SK-N-DZ (cell line): Measurements from ENCODE around the gene LRP2.
"Not testable (repeated sequence)": the region's sequence is repeated elsewhere in the genome, so short reads cannot be mapped to it uniquely, and the experiment has no call there.

Experiments
- DNase-seq: peaks from one replicate; pipeline ENCODE4 v3.0.0-alpha.2; 2015; ENCODE audit warnings: low spot score

The LRP2 gene

GRCh38 chr2:169301596-169302335 is 60.6 kb downstream of the LRP2 start:
- no peak for DNase-seq

DNA sequence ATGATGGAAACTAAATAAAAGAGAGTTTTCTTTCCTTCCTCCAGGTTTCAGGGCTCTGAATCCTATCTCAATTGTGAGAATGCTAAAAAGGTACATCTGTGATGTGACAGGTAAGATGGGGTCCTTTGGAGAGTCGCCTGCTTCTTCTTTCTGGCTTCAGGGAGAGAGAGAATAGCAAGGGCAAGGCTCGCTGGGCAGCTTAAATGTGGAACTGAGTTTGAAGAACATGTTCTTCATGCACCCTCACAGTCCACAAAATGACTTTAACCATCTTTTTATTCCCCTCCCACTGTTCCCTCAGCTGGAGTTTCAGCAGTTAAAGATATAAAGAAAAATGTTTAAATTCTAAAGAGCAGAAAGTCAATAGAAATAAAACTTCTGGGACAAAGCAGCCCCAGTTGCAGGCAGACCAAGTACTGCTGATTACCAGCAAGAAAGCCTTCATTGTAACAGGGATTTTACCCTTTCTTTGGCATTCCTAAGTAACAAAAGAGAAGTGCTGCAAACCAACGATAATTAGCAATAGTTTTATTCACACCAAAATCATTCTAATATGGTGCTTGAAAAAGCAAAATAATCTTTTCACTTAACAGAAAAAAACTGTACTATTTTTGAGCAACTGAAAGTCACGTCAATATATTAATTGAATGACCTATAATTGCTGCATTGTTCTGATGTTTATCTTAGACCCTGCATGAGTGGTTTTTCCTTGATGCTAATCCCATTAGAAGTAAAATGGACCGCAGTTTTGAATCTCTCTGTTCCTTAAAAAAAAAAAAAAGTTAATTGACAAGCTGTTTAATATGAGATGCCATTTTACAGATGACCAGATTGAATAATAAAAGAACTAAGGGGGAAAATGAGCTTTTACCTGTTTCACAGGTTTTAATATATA is 61.5 kb downstream of the LRP2 start:
- no peak for DNase-seq

- DNase-seq = no peak
Observed at GRCh38 chr2:169298007-169298406, 64.3 kb downstream of the LRP2 start.

DNA sequence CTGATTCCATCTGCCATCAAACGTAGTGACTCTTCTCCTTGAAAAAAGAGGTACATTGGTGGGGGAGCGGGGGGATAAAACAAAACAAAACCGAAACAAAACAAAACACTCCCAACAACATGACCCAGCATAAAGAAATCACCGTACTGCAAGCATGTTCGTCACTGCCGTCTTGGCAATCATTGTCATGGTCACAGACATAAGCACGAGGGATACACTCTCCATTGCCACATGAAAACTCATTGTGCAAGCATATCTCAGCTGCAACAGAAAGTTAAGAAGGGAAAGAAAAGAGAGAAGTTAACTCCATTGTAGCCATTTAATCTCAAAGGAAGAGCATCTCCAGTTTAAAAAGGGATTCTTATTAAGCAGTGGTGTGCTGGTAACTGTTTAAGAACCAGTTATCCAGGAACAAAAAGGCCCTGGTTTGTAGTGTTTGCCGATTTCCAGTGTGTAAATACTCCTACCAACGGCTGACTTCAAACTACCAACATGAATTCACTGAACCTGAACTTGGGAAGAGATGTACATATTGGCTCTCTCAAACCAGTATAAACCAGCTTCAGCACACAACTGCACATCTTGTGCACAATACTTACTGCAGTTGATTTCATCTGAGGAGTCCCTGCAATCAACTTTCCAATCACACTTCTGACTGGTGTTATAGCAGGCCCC is 68.2 kb downstream of the LRP2 start:
- no peak for DNase-seq

DNA sequence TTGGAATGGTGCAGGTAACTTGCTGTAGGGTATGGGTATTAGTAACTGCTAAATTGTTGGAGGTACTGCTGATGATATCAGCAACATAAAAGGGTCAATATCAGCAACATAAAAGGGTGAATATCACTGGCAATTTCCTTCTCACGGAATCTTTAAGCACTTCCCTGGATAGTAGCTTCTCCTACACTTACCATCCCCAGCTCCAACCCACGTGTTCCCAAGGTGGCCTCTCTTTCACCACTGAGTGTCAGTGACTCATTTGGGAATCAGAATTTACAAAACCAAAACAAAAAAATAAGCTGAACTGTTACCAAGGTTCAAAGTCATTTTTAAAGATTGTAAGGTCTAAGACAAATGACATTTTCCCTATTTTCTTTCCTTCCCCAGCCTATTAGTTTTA is 70.8 kb downstream of the LRP2 start:
- DNase-seq = no peak

DNA sequence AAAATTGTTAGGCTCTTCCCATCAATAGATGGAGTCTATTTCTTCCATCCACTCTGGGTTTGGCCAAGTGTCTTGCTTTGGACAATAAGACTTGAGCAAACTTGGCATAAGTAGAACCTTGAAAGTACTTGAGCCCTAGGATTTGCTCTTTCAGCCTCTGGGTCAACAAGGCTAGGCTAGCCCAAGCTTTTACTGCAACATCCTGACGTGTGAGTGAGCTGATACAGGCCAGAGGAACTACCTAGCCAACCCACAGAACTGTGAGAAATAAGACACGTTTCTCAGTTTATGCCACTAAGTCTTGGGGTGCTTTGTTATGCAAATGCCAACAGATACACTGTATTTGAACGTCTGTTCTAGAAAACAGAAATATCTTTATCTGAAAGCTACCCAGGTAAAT is 71.9 kb downstream of the LRP2 start:
- DNase-seq = no peak

DNA sequence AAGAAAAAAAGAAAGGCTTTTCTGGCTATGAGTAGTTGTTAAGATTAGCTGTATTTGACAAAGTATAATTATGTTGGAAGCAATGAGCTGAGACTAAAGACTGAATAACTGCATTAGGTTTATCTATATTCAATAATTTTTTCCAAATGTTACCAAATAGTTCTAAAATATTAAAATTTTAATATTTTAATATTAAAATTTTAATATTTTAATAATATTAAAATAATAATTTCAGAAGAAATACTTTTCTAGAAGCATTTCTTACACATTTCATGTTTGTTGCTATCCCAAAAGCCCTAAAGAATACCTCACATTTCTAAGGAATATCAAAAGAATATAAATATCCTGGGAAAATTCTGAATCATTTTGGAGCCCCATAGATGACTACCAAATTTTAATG is 74.7 kb downstream of the LRP2 start:
- DNase-seq = no peak

- DNase-seq = no peak
Observed at GRCh38 chr2:169286624-169287231, 75.6 kb downstream of the LRP2 start.

- DNase-seq = no peak
Observed at GRCh38 chr2:169285531-169286235, 76.7 kb downstream of the LRP2 start.

DNA sequence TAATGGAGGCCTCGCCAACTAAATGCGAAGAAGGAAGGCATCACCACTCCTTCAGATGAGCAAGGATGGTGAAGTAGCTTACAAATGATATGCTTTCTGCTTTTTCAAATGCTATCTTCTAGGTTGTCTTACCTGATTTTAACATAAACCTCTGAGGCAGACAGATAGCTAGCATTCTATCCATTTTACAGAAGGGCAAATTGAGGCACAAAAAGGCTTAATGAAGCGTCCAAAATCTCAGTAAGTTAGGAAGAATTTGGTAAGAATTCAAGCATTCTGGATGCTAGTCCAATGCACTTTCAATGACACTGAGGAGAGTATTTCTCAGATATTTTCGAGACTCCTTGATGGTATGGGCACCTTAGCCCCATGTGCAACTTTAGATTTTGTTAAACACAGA is 81.8 kb downstream of the LRP2 start:
- DNase-seq = no peak

DNA sequence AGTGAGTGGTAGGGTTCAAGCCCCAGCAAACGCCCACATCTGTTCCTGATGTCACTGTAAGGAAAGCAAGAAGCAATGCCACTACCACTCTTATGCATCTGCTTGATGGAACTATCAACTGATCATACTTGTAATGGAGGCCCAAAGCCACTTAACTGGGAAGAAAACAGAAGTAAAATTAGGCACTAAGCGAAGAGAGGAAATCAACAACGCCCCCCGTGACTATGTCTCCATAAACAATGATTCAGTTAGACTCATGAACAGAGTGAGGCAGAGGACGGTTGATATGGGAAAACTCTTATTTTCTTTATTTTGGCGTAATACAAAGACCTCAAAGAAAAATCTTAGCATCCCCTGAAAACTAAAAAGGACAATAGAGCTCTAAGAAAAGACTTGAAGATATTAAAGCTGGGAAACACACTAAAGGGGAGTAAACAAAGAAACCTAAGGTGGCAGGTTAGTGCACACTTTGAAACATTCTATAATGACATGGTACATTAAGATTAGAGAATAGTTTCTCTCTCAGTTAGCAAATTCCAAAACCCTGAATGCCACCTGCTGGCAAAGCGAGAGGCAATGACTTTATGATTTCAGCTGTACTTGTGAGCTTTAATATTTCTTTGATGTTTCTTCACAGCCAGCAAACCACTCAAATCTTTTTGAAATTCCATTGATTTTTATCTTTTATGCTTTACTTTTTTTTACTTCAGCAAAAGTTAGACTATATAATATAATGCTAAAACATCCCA is 86.5 kb downstream of the LRP2 start:
- DNase-seq = no peak

GRCh38 chr2:169272010-169272409 is 90.3 kb downstream of the LRP2 start:
- no peak for DNase-seq

DNA sequence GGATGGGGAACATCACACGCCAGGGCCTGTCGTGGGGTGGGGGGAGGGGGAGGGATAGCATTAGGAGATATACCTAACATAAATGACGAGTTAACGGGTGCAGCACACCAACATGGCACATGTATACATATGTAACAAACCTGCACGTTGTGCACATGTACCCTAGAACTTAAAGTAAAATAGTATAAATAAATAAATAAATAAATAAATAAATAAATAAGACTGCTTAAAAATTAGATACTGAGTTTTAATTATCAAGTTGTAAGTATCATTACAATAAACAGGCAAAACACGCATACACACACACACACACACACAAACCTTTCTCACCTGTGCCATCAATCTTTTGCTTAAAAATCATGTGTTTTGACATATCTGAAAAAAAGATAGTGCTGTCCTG is 91.8 kb downstream of the LRP2 start:
- DNase-seq = not testable (repeated sequence)

GRCh38 chr2:169265591-169265990 is 96.7 kb downstream of the LRP2 start:
- DNase-seq = no peak

GRCh38 chr2:169260846-169261642 is 101.3 kb downstream of the LRP2 start:
- no peak for DNase-seq

- DNase-seq = no peak
Observed at GRCh38 chr2:169260246-169260645, 102.1 kb downstream of the LRP2 start.

- DNase-seq = no peak
Observed at GRCh38 chr2:169259402-169259801, 102.9 kb downstream of the LRP2 start.

- DNase-seq = no peak
Observed at GRCh38 chr2:169258045-169258601, 104.2 kb downstream of the LRP2 start.

GRCh38 chr2:169254774-169255173 is 107.6 kb downstream of the LRP2 start:
- DNase-seq = no peak
